Adrenal gland (tissue), 5 donors: Measurements from ENCODE around the gene TEDC1.

Experiments used
- POLR2A ChIP-seq, 2 donors: fragments of 450-650 bp; IDR thresholded peaks; one replicate each; pipeline ENCODE4 v1.6.1; 2017; ENCODE audit warnings: antibody characterized with exemption in 2 of 2, mild to moderate bottlenecking in 2 of 2, moderate library complexity in 1 of 2
- TF ChIP-seq, protein P1 (sequence below), 6 experiments: fragments of 450-650 bp in 4 of 6; fragments of 200-600 bp in 2 of 6; sonication (generic) in 1 of 6; IDR thresholded peaks; 1 replicate in 5 of 6; 2 replicates in 1 of 6; pipeline versions ENCODE4 v1.5.1 to v1.8.0; 2016 to 2021; ENCODE audit warnings: antibody characterized with exemption in 6 of 6, mild to moderate bottlenecking in 2 of 6, moderate library complexity in 1 of 6
- donor health status: DM: no; HTN: no; CAD: no.

- no peak for TF ChIP-seq POLR2A (IDR thresholded peaks at IDR 0.05)
- TF ChIP-seq, protein P1, sequence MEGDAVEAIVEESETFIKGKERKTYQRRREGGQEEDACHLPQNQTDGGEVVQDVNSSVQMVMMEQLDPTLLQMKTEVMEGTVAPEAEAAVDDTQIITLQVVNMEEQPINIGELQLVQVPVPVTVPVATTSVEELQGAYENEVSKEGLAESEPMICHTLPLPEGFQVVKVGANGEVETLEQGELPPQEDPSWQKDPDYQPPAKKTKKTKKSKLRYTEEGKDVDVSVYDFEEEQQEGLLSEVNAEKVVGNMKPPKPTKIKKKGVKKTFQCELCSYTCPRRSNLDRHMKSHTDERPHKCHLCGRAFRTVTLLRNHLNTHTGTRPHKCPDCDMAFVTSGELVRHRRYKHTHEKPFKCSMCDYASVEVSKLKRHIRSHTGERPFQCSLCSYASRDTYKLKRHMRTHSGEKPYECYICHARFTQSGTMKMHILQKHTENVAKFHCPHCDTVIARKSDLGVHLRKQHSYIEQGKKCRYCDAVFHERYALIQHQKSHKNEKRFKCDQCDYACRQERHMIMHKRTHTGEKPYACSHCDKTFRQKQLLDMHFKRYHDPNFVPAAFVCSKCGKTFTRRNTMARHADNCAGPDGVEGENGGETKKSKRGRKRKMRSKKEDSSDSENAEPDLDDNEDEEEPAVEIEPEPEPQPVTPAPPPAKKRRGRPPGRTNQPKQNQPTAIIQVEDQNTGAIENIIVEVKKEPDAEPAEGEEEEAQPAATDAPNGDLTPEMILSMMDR (IDR thresholded peaks at IDR 0.05), result no peak
Observed at GRCh38 chr14:105498430-105499255, 7.6 kb downstream of the TEDC1 start.
